Stimulated activated CD4-positive, alpha-beta T cell treated with anti-CD3 and anti-CD28 coated beads, Interleukin-4, amount 100 ng/mL, for 4 hours (primary cell): ENCODE data around the gene C22orf39.

Experiments used
- DNase-seq, 2 experiments: peaks; one replicate each; pipeline ENCODE4 v3.0.0-alpha.2; 2020

C22orf39 gene

GRCh38 chr22:19447330-19448075, at the start of gene C22orf39:
Gene C22orf39 (minus strand): TSS chr22:19447711. CDS start chr22:19447688, 23 bp downstream.
- peak; percentile 76 to 88 for DNase-seq

GRCh38 chr22:19497245-19497644, 49.7 kb upstream of the C22orf39 start:
- no peak for DNase-seq

GRCh38 chr22:19496324-19496630, 48.8 kb upstream of the C22orf39 start:
- DNase-seq = no peak

GRCh38 chr22:19495562-19496323, 48.2 kb upstream of the C22orf39 start:
- no peak for DNase-seq

- no peak for DNase-seq
These were observed 47.2 kb upstream of the C22orf39 start for GRCh38 chr22:19494676-19495173.

GRCh38 chr22:19494001-19494560, 46.6 kb upstream of the C22orf39 start:
- no peak for DNase-seq

- no peak for DNase-seq
These were observed 45.1 kb upstream of the C22orf39 start for GRCh38 chr22:19492504-19493174.

GRCh38 chr22:19490628-19491230, 43.2 kb upstream of the C22orf39 start:
- no peak for DNase-seq

GRCh38 chr22:19488884-19489843, 41.7 kb upstream of the C22orf39 start:
- no peak for DNase-seq

GRCh38 chr22:19488285-19488684, 40.8 kb upstream of the C22orf39 start:
- no peak for DNase-seq

GRCh38 chr22:19483481-19484244, 36.2 kb upstream of the C22orf39 start:
- DNase-seq = no peak

GRCh38 chr22:19482297-19482696, 34.8 kb upstream of the C22orf39 start:
- DNase-seq = no peak

- DNase-seq = no peak
These were observed 33.3 kb upstream of the C22orf39 start for GRCh38 chr22:19480789-19481188.

GRCh38 chr22:19480173-19480568, 32.7 kb upstream of the C22orf39 start:
- DNase-seq = peak in 1 of 2 experiments; percentile 19

GRCh38 chr22:19479355-19480172, 32.1 kb upstream of the C22orf39 start, which contains the start of gene CDC45:
Gene CDC45 (plus strand): TSS chr22:19479920. CDS start chr22:19479969, 49 bp downstream.
- peak; percentile 87 to 94 for DNase-seq

- DNase-seq = peak; percentile 68 to 73
These were observed 31.4 kb upstream of the C22orf39 start, which contains the start of gene UFD1 for GRCh38 chr22:19478901-19479354. Gene UFD1 (minus strand): TSS chr22:19479193. CDS start chr22:19479085, 108 bp downstream.

- peak in 1 of 2 experiments; percentile 2 for DNase-seq
These were observed 30.8 kb upstream of the C22orf39 start for GRCh38 chr22:19478045-19478900.

- DNase-seq = no peak
These were observed 30.0 kb upstream of the C22orf39 start for GRCh38 chr22:19477321-19478044.
